ENCODE measurements around the gene DYNLT2.

Gene DYNLT2

GRCh38 chr6:169799474-169799926, 48.1 kb upstream of the DYNLT2 start:
- H3F3A ChIP-seq (ENCODE audit: control insufficient read depth, insufficient read depth) = peaks cover 11% of the 10 kb centered on the region
- peaks cover 3% of the 10 kb centered on the region; the same call in 1 of the 2 replicates for H3K27me3 ChIP-seq (ENCODE audit: control insufficient read depth, low read length)
- no peaks in the 10 kb centered on the region for H3K79me2 ChIP-seq (ENCODE audit: control insufficient read depth, low read length)
- no peaks in the 10 kb centered on the region for H3K36me3 ChIP-seq (ENCODE audit: control insufficient read depth, low read length)
- H3K9me3 ChIP-seq (ENCODE audit: control insufficient read depth, insufficient read depth, low read length) = no peaks in the 10 kb centered on the region
- H3K9me2 ChIP-seq (replicated peaks; ENCODE audit: control insufficient read depth, low read length) = no peaks in the 10 kb centered on the region
- H3K27ac ChIP-seq (ENCODE audit: low read depth, low read length) = no peak overlapping the region
- H3K4me2 ChIP-seq (ENCODE audit: low read length) = no peak overlapping the region
- TF ChIP-seq CTCF (IDR thresholded peaks at IDR 0.05; ENCODE audit: low read depth, low read length, poor library complexity, severe bottlenecking) (no peak), EZH2phosphoT487 (IDR thresholded peaks at IDR 0.05; ENCODE audit: borderline replicate concordance, low read length) (no peak)
- H3K4me1 ChIP-seq (ENCODE audit: control insufficient read depth, low read length) = peaks cover 26% of the 10 kb centered on the region
- no peak overlapping the region for H3K4me3 ChIP-seq (ENCODE audit: low read length)
- no peaks in the 10 kb centered on the region for H4K20me1 ChIP-seq (ENCODE audit: control insufficient read depth, insufficient read depth, low read depth, low read length)

GRCh38 chr6:169798764-169799473, 47.5 kb upstream of the DYNLT2 start:
- H3K4me3 ChIP-seq (ENCODE audit: low read length) = no peak overlapping the region
- peaks cover 20% of the 10 kb centered on the region for H3K4me1 ChIP-seq (ENCODE audit: control insufficient read depth, low read length)
- H4K20me1 ChIP-seq (ENCODE audit: control insufficient read depth, insufficient read depth, low read depth, low read length) = no peaks in the 10 kb centered on the region
- H3K79me2 ChIP-seq (ENCODE audit: control insufficient read depth, low read length) = no peaks in the 10 kb centered on the region
- no peak overlapping the region for H3K4me2 ChIP-seq (ENCODE audit: low read length)
- peaks cover 3% of the 10 kb centered on the region; the same call in 1 of the 2 replicates for H3K27me3 ChIP-seq (ENCODE audit: control insufficient read depth, low read length)
- no peak overlapping the region for H3K27ac ChIP-seq (ENCODE audit: low read depth, low read length)
- no peaks in the 10 kb centered on the region for H3K36me3 ChIP-seq (ENCODE audit: control insufficient read depth, low read length)
- TF ChIP-seq CTCF (IDR thresholded peaks at IDR 0.05; ENCODE audit: low read depth, low read length, poor library complexity, severe bottlenecking) (no peak), EZH2phosphoT487 (IDR thresholded peaks at IDR 0.05; ENCODE audit: borderline replicate concordance, low read length) (no peak)
- no peaks in the 10 kb centered on the region for H3K9me3 ChIP-seq (ENCODE audit: control insufficient read depth, insufficient read depth, low read length)
- H3F3A ChIP-seq (ENCODE audit: control insufficient read depth, insufficient read depth) = peaks cover 11% of the 10 kb centered on the region
- H3K9me2 ChIP-seq (replicated peaks; ENCODE audit: control insufficient read depth, low read length) = no peaks in the 10 kb centered on the region

- no peak overlapping the region for H3K27ac ChIP-seq (ENCODE audit: low read depth, low read length)
- H4K20me1 ChIP-seq (ENCODE audit: control insufficient read depth, insufficient read depth, low read depth, low read length) = no peaks in the 10 kb centered on the region
Measured at GRCh38 chr6:169795196-169795595, 43.8 kb upstream of the DYNLT2 start.

More at GRCh38 chr6:169795196-169795595, 43.8 kb upstream of the DYNLT2 start:
- no peaks in the 10 kb centered on the region for H3F3A ChIP-seq (ENCODE audit: control insufficient read depth, insufficient read depth)
- no peak overlapping the region for H3K4me3 ChIP-seq (ENCODE audit: low read length)
- no peak overlapping the region for H3K4me2 ChIP-seq (ENCODE audit: low read length)
- no peaks in the 10 kb centered on the region for H3K9me2 ChIP-seq (replicated peaks; ENCODE audit: control insufficient read depth, low read length)
- H3K4me1 ChIP-seq (ENCODE audit: control insufficient read depth, low read length) = peaks cover 7% of the 10 kb centered on the region
- H3K9me3 ChIP-seq (ENCODE audit: control insufficient read depth, insufficient read depth, low read length) = no peaks in the 10 kb centered on the region
- TF ChIP-seq CTCF (IDR thresholded peaks at IDR 0.05; ENCODE audit: low read depth, low read length, poor library complexity, severe bottlenecking) (no peak), EZH2phosphoT487 (IDR thresholded peaks at IDR 0.05; ENCODE audit: borderline replicate concordance, low read length) (no peak)
- H3K36me3 ChIP-seq (ENCODE audit: control insufficient read depth, low read length) = no peaks in the 10 kb centered on the region
- peaks cover 3% of the 10 kb centered on the region; the same call in 1 of the 2 replicates for H3K27me3 ChIP-seq (ENCODE audit: control insufficient read depth, low read length)
- no peaks in the 10 kb centered on the region for H3K79me2 ChIP-seq (ENCODE audit: control insufficient read depth, low read length)

All from DOHH2 (cell line).